ENCODE results near the gene PBX4.
"Not testable (repeated sequence)": the region's sequence is repeated elsewhere in the genome, so short reads cannot be mapped to it uniquely, and the experiment has no call there.

Gene PBX4

GRCh38 chr19:19618219-19619051 is at the start of gene PBX4:
Gene PBX4, minus strand, starts transcription at chr19:19618687. Its CDS starts 58 bp downstream, at chr19:19618629.
- H3K9ac ChIP-seq (ENCODE audit: low read length) = peak within 1 kb of the TSS; percentile 64
- H3K4me3 ChIP-seq (ENCODE audit: low read length) = peak within 1 kb of the TSS; percentile 78
- no peaks in the 10 kb centered on the region for H3K9me3 ChIP-seq (ENCODE audit: control insufficient read depth, low read length)
- H3K27me3 ChIP-seq (replicated peaks; ENCODE audit: control insufficient read depth, insufficient read depth, low read length) = no peaks in the 10 kb centered on the region
- H3K4me1 ChIP-seq (ENCODE audit: control insufficient read depth, insufficient read depth, low read length) = peaks cover 8% of the 10 kb centered on the region
- peak; percentile 93 for DNase-seq (ENCODE audit: low read depth)
- H3K36me3 ChIP-seq (ENCODE audit: control insufficient read depth, insufficient read depth, low read length, severe bottlenecking) = no peaks in the 10 kb centered on the region

- peaks cover 32% of the 10 kb centered on the region for H3K4me1 ChIP-seq (ENCODE audit: control insufficient read depth, insufficient read depth, low read length)
- not testable (repeated sequence) for DNase-seq (ENCODE audit: low read depth); H3K4me3 ChIP-seq (ENCODE audit: low read length); H3K9me3 ChIP-seq (ENCODE audit: control insufficient read depth, low read length); H3K36me3 ChIP-seq (ENCODE audit: control insufficient read depth, insufficient read depth, low read length, severe bottlenecking); H3K27me3 ChIP-seq (replicated peaks; ENCODE audit: control insufficient read depth, insufficient read depth, low read length); H3K9ac ChIP-seq (ENCODE audit: low read length)
Observed at GRCh38 chr19:19665420-19665948, 47.0 kb upstream of the PBX4 start.

GRCh38 chr19:19663256-19664120 is 45.0 kb upstream of the PBX4 start, which contains the start of gene ATP13A1:
Gene ATP13A1, minus strand, starts transcription at chr19:19663676. Its CDS starts 10 bp downstream, at chr19:19663666.
- Histone ChIP-seq H3K9me3 (ENCODE audit: control insufficient read depth, low read length) (no peaks in the 10 kb centered on the region), H3K9ac (ENCODE audit: low read length) (peak within 1 kb of the TSS; percentile 99), H3K27me3 (replicated peaks; ENCODE audit: control insufficient read depth, insufficient read depth, low read length) (no peaks in the 10 kb centered on the region), H3K4me1 (ENCODE audit: control insufficient read depth, insufficient read depth, low read length) (peaks cover 23% of the 10 kb centered on the region), H3K4me3 (ENCODE audit: low read length) (peak within 1 kb of the TSS; percentile 94), H3K36me3 (ENCODE audit: control insufficient read depth, insufficient read depth, low read length, severe bottlenecking) (peaks cover 12% of the 10 kb centered on the region)
- DNase-seq (ENCODE audit: low read depth) = peak; percentile 97

GRCh38 chr19:19662871-19663255 is 44.4 kb upstream of the PBX4 start:
- Histone ChIP-seq H3K4me3 (ENCODE audit: low read length) (peak overlapping the region; percentile 94), H3K36me3 (ENCODE audit: control insufficient read depth, insufficient read depth, low read length, severe bottlenecking) (peaks cover 18% of the 10 kb centered on the region), H3K4me1 (ENCODE audit: control insufficient read depth, insufficient read depth, low read length) (peaks cover 18% of the 10 kb centered on the region), H3K9ac (ENCODE audit: low read length) (peak overlapping the region; percentile 99), H3K9me3 (ENCODE audit: control insufficient read depth, low read length) (no peaks in the 10 kb centered on the region), H3K27me3 (replicated peaks; ENCODE audit: control insufficient read depth, insufficient read depth, low read length) (no peaks in the 10 kb centered on the region)
- no peak for DNase-seq (ENCODE audit: low read depth)

GRCh38 chr19:19662344-19662743 is 43.9 kb upstream of the PBX4 start:
- no peaks in the 10 kb centered on the region for H3K27me3 ChIP-seq (replicated peaks; ENCODE audit: control insufficient read depth, insufficient read depth, low read length)
- peaks cover 23% of the 10 kb centered on the region for H3K36me3 ChIP-seq (ENCODE audit: control insufficient read depth, insufficient read depth, low read length, severe bottlenecking)
- H3K4me3 ChIP-seq (ENCODE audit: low read length) = peak overlapping the region; percentile 94
- H3K9ac ChIP-seq (ENCODE audit: low read length) = peak overlapping the region; percentile 99
- no peak for DNase-seq (ENCODE audit: low read depth)
- H3K4me1 ChIP-seq (ENCODE audit: control insufficient read depth, insufficient read depth, low read length) = peaks cover 18% of the 10 kb centered on the region
- no peaks in the 10 kb centered on the region for H3K9me3 ChIP-seq (ENCODE audit: control insufficient read depth, low read length)

GRCh38 chr19:19661675-19662251 is 43.3 kb upstream of the PBX4 start:
- Histone ChIP-seq H3K36me3 (ENCODE audit: control insufficient read depth, insufficient read depth, low read length, severe bottlenecking) (peaks cover 29% of the 10 kb centered on the region), H3K9me3 (ENCODE audit: control insufficient read depth, low read length) (no peaks in the 10 kb centered on the region), H3K4me3 (ENCODE audit: low read length) (peak overlapping the region; percentile 94), H3K9ac (ENCODE audit: low read length) (peak overlapping the region; percentile 99), H3K4me1 (ENCODE audit: control insufficient read depth, insufficient read depth, low read length) (peaks cover 18% of the 10 kb centered on the region), H3K27me3 (replicated peaks; ENCODE audit: control insufficient read depth, insufficient read depth, low read length) (no peaks in the 10 kb centered on the region)
- no peak for DNase-seq (ENCODE audit: low read depth)

GRCh38 chr19:19661141-19661674 is 42.7 kb upstream of the PBX4 start:
- no peaks in the 10 kb centered on the region for H3K9me3 ChIP-seq (ENCODE audit: control insufficient read depth, low read length)
- no peak for DNase-seq (ENCODE audit: low read depth)
- peaks cover 34% of the 10 kb centered on the region for H3K36me3 ChIP-seq (ENCODE audit: control insufficient read depth, insufficient read depth, low read length, severe bottlenecking)
- H3K27me3 ChIP-seq (replicated peaks; ENCODE audit: control insufficient read depth, insufficient read depth, low read length) = no peaks in the 10 kb centered on the region
- peaks cover 18% of the 10 kb centered on the region for H3K4me1 ChIP-seq (ENCODE audit: control insufficient read depth, insufficient read depth, low read length)
- peak overlapping the region; percentile 94 for H3K4me3 ChIP-seq (ENCODE audit: low read length)
- no peak overlapping the region for H3K9ac ChIP-seq (ENCODE audit: low read length)

- no peak for DNase-seq (ENCODE audit: low read depth)
- H3K9ac ChIP-seq (ENCODE audit: low read length) = no peak overlapping the region
- peaks cover 49% of the 10 kb centered on the region for H3K36me3 ChIP-seq (ENCODE audit: control insufficient read depth, insufficient read depth, low read length, severe bottlenecking)
Observed at GRCh38 chr19:19659646-19660245, 41.3 kb upstream of the PBX4 start.

GRCh38 chr19:19657397-19657783 is 38.9 kb upstream of the PBX4 start:
- H3K4me1 ChIP-seq (ENCODE audit: control insufficient read depth, insufficient read depth, low read length) = peaks cover 17% of the 10 kb centered on the region
- peaks cover 72% of the 10 kb centered on the region for H3K36me3 ChIP-seq (ENCODE audit: control insufficient read depth, insufficient read depth, low read length, severe bottlenecking)
- no peak for DNase-seq (ENCODE audit: low read depth)
- H3K9me3 ChIP-seq (ENCODE audit: control insufficient read depth, low read length) = no peaks in the 10 kb centered on the region
- H3K9ac ChIP-seq (ENCODE audit: low read length) = no peak overlapping the region
- H3K27me3 ChIP-seq (replicated peaks; ENCODE audit: control insufficient read depth, insufficient read depth, low read length) = no peaks in the 10 kb centered on the region
- no peak overlapping the region for H3K4me3 ChIP-seq (ENCODE audit: low read length)

More at GRCh38 chr19:19659646-19660245, 41.3 kb upstream of the PBX4 start:
- H3K27me3 ChIP-seq (replicated peaks; ENCODE audit: control insufficient read depth, insufficient read depth, low read length) = no peaks in the 10 kb centered on the region
- peaks cover 18% of the 10 kb centered on the region for H3K4me1 ChIP-seq (ENCODE audit: control insufficient read depth, insufficient read depth, low read length)
- no peak overlapping the region for H3K4me3 ChIP-seq (ENCODE audit: low read length)
- H3K9me3 ChIP-seq (ENCODE audit: control insufficient read depth, low read length) = no peaks in the 10 kb centered on the region
